NCI-H69 (cell line): ENCODE data around the gene SLC4A7.
"Not testable (repeated sequence)": the region's sequence is repeated elsewhere in the genome, so short reads cannot be mapped to it uniquely, and the experiment has no call there.

Experiments
- DNase-seq: peaks from one replicate; lab custom pipeline; 2025; lab: John Stamatoyannopoulos, UW

The SLC4A7 gene

DNA sequence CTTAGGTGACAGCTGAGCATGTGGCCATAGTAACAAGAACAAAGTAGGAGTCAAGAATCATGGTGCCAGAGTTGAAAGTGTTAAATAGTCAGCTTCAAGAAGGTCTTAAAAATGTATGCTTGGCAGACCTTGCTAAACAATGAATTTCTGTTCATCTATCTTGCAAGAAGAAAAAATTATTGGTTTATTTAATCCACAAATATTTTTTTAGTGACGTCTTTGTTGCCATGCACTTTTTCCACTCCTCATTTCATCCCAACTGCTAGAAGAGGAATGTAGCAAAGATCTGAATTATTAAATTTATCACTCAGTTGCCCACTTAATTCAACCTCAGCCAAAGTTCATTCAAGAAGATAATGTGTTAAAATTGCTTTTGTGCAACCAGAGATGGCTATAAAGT lies 3.2 kb upstream of the SLC4A7 start:
- no peak for DNase-seq

DNA sequence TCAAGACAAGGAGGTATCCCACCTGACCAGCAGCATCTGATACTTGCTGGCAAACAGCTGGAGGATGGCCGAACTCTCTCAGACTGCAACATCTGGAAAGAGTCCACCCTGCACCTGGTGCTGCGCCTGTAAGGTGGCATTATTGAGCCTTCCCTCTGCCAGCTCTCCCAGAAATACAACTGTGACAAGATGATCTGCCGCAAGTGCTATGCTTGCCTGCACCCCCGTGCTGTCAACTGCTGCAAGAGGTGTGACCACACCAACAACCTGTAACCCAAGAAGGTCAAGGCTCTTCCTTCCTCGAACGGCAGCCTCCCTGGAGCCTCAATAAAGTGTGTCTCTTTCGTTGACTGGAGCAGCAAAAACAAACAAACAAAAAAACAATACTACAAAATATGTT lies 2.2 kb upstream of the SLC4A7 start:
- peak; percentile 43 for DNase-seq

DNA sequence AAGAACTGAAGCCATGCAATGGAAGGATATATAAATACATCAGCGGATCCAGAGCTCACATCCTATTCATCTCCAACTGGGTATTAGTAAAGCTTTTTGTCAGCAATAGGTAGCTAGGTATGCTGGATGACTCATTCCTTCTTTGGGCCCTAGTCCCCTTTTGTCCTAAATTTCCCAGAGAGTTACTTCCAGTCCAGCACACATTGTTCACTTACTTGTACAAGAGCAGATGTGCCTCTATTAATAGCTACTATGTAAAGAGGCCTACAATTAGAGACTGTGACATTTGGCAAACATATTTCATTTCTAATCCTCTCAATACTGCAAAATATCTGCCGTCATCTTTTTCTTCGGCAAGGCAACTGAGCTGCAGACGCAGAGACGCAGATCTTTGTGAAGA lies 1.7 kb upstream of the SLC4A7 start:
- peak; percentile 76 for DNase-seq

DNA sequence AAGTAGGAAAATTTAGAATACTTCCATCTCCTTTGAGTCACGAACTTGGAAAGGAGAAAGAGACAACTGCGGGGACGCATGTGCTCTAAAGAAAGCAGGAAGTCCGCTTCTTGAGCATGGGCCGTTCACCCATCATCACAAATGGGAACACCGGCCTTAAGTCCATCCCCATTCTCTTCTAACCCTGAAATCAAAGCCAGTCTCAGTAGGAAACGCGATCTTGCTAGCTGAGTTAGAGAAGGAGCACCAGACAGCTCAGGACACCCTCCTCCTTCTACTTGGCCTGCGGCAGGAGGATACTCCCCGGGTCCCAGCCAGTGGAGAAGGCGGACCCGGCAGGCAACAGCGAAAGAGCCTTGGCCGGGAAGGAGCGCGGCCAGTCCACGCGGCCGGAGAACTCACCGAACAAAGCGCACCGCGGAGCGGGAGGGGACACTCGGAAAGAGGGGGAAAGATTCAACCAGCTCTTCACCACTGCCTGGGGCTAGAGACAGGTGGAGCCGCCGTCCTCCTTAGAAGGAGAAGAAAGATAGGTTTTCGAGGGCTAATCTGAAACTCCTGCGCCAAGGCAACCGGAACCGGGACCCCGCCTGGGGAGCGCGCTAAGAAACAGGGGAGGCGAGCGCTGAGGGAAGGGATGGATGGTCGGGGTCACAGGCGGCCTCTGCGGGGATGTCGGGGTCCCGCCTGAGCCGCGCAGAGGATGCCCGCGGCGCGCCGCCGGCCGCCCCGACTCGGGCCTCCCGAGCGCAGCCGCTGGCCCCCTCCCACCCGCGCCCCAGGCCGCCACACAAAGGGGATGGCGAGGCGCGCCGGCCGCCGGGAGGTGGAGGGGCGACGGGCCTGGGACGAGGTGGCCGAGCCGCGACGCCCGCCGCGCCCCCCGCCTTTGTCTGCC lies 818 bp downstream of the SLC4A7 start:
- peak; percentile 79 for DNase-seq

DNA sequence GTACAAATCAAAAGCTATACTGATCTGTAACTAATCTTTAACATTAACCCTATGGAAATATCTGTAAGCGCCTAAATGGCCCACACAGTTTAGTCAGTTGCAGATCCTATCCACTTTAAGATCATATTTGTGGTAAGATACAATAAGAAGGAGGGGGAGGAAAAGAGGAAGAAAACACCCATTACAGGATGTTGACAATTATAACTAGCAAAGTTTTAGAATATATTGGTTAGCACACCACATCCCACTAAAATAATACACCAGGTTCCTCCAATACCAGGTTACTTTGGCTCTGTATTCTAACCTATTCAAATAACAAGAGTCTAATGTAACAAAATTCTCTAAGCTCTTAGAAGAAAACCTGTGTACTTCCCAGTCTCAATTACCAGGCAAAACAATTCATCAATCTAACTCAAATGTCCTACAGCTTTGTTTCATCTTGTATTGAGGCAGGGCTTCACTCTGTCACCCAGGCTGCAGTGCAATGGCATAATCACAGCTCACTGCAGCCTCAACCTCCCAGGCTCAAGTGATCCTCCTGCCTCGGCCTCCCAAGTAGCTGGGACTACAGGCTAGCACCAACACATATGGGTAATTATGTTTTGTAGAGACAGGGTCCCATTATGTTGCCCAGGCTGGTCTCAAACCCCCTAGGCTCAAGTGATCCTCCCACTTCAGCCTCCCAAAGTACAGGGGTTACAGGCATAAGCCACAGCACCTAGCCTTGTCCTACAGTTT lies 4.2 kb downstream of the SLC4A7 start:
- DNase-seq: no peak

DNA sequence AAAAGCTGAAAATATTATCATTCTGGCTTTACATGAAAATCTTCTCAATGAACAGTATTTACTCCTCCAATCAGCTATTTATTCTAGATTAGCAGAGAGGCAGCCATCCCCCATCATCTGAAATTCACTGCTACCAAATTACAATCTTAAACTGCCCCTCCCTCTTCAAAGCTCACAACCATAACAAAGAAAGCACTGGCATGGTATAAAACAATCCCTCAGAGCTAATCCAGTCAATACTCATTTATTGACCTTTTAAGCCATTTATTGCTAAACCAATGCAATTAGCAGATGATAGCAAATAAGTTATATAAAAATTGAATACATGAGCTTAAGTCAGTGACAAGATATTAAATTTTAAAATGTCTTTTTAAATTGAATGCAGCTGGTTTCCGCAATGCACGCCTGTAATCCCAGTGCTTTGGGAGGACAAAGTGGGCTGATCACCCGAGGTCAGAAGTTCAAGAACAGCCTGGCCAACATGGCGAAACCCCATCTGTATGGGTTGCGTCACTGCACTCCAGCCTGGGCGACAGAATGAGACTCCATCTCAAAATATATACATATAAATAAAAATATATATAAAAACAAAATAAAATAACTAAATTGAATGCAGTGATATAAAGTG lies 12.1 kb downstream of the SLC4A7 start:
- no peak for DNase-seq

DNA sequence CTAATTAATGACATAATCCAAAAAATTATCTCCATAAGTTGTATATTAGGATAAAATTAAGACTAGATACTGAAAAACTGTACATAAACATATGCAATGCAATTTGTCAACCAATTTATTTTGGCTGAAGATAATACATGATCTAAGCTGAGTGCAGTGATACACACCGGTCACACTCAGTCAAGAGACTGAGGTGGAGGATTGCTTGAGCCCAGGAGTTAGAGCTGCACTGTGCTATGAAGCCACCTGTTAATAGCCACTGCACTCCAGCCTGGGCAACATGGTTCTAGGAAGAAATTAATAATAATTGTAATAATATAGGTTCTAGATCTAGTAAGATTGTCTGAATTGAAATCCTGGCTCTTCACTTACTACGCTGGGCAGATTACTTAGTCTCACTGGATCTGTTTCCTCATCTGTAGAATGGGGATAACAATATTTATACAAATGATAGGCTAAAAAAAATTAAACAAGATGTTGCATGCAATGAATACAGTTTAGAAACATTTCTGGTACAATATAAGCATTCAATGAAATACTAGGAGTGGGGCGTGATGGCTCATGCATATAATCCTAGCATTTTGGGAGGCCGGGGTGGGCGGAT lies 15.8 kb downstream of the SLC4A7 start:
- no peak for DNase-seq

DNA sequence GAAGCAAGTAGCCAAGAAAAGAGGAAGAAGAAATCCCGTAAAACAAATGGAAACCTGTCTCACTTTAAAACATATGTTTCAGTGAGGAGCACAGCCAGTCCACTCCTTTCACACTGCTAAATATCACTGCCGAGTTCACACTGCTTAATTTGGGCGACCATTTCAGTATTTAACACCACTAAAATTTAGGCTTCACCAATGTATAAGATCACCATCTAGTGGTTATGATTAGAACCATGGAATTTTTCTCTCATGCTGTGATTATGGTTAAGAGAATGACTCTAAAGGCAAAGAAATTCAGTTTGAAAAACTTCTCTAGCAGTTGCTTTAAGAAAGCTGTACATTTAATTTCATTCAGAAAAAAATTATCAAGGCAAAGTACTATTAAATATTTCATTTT lies 16.6 kb downstream of the SLC4A7 start:
- peak; percentile 73 for DNase-seq

DNA sequence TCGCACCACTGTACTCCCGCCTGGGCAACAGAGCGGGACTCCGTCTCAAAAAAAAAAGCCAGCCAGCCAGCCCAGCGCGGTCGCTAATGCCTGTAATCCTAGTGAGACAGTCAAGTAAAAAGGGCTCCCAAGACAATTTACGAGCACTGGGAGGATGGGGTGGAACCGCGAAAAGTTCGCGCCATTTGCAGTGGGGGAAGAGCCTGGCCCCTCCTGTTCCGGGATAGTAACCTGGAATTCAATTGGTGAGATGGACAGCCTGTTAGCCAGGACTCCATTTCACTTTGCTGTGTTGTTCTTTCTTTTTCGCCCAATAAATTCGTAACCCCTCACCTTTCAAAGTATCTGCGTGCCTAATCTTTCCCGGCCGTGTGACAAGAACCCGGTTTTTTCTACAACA lies 19.5 kb downstream of the SLC4A7 start:
- DNase-seq: no peak

DNA sequence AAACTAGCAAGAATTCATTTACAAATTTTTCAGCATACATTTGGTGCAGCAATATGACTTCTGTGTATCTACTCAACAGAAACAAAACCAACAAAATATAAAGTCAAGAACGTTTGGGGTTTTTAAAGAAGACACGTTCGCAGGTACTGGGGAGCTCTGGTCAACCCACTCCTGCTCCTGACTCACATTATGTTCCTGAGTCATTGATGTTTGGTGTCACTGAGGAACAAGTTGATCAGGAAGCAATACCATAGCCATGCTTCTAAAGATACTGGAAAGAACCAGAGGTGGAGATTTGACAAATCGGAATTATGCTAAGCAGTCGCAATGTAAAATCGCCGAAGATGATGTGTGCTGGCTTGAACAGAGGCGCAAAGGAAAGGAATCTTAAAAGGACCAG lies 22.0 kb downstream of the SLC4A7 start:
- DNase-seq: no peak

DNA sequence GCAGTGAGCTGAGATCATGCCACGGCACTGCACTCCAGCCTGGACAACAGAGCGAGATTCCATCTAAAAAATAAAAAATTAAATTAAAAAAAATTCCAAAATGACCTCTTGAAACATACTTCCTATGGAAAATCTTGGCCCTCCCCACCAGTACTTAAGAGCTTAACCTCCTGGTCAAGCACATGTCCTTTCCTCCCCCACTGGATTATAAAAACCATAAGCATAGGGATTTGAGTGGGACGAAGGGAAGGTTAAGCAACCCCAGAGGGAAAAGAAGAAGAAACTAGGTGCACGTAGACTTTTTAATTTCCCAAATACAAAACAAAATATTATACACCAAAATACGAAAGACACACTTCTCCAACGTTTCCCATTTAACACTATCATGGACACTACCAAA lies 25.3 kb downstream of the SLC4A7 start:
- DNase-seq: no peak

DNA sequence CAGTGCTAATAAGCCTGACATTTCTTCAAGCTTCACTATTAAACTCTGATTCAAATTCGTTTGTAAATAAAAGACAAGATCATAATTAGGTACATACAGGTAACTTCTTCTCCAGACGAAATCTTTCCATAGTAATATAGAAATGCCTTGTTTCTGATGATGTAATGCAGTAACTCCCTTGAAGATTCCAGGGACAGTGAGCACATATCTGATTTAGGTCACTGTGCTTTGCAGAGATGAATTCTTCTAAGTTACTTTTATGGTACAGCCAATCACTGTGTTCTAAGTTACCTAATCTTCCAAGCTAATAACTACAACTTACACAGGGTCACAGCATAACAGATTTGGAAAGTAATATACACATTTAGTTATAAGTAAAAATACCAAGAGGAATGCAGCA lies 27.6 kb downstream of the SLC4A7 start:
- no peak for DNase-seq

DNA sequence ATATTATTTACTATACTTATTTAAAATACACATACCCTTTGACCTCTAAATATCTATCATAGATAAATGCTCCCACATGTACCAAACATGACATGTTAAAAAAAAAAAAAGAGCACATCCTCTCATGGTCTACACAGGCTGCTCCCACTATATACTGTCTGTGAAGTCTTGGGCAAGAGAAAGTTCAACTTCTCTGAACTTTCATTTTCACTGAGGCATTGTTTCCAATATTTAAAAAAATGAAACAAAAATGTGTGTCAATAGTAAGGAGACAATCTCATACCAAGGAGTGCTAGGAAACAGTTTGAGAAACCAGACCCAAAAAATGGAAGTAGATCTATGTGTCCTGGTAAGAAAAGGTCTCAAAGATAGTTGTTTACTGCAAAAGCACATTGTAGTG lies 29.3 kb downstream of the SLC4A7 start:
- DNase-seq: no peak

DNA sequence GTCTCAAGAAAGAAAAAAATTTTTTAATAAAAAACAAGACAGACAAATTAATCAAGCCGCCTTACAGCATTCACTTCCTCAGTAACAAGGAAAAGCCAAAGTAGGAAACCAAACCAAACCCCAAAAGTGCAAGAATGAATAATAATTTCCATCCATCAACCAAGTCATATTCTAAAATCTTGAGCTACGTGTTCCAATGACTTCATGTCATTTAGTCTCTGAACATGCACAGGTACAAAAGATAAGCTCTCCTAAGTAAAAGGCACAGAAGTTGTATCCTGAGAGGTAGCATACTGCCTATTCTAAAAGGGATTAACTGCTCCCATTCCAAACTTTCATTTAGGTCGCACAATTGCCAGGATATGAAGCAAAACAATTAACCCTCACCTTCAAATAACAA lies 29.7 kb downstream of the SLC4A7 start:
- no peak for DNase-seq

DNA sequence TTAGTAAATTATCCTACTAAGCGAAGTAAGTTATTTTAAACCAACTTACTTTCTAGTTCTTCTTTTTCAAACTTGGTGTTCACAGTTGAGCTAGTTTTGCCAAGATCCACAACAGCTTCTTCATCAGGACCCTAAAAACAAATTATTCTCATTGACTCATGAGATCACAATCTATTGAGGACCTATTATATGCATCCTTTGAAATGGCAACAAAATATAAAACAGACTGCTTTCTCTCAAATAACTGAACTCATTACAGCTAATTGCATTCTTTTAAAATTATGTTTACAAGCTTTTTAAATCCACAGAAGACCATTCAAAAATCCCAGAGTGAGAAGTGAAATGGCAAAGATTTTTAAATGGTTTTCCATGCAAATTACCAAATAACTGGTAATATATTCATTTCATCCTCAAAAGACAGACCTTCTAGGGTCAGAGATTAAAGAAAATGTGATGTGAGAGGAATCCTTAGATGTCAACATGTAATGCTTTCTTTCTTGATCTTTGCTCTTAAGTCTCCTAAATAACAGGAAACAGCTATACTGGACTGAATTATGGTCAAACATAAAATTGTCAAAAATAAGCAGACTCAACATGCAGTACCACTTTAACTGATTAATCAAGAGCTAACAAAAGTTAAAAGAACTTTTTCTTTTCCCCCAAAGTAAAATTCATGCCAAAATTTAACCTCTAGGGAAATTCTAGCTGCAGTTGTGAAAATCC lies 31.7 kb downstream of the SLC4A7 start:
- no peak for DNase-seq

DNA sequence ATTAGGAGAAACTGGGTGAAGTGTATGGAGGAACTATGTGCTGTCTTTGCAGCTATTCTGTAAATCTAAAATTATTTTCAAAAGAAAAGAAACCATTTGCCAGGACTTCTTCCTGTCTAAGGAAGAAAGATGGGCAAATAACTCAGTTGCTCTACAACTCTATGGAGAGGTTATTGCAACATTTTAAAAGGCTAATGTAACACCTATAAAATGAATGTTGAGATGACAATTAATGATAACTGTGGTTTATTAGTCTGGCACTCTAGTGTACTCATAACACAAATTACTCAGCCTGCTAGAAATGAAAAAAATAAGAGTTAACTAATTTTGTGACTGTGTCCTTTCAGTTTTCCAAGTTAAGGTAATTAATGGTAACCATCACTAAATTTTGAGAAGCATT lies 32.3 kb downstream of the SLC4A7 start:
- no peak for DNase-seq

DNA sequence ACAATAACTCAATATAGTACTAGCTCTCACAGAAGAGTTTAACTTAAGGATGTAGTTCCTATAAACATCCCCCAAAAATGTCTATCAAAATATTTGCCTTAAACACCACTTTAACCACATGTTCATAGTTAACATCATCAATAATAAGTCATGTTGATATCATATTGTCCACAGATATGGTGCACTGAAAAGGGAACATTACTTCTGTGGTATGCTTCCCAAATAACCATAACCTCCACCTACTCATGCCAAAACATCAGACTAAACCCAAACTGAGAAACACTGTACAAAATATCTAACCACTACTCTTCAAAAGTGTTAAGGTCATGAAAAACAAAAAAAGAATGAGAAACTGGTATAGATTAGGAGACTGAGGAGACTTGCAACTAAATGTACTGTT lies 32.9 kb downstream of the SLC4A7 start:
- DNase-seq: no peak

DNA sequence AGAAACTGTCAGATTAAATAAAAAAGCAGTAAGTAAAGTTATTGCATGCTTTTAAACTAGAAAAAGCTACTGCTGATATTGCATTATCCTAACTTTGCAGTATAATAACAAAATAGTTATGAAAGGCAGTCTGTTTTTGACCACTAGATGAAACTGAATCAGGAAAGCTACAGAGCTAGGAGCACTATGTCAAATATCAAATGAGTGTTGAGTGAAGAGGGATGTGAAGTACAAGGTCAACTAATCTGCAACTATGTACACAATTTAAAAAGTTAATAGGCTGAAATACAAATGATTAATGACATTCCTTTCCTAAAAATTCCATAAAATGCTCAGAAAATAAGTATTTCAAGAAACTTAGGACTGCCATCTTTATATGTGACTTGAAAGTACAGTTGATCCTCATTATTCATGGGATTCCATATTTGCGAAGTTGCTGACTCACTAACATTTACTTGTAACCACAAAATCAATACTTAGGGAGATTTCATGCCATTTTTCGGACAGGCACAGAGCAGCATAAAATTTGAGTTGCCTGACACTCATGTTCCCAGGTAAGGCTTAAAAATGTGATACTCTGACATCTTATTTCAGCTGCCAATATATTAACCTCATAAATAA lies 34.5 kb downstream of the SLC4A7 start:
- no peak for DNase-seq

DNA sequence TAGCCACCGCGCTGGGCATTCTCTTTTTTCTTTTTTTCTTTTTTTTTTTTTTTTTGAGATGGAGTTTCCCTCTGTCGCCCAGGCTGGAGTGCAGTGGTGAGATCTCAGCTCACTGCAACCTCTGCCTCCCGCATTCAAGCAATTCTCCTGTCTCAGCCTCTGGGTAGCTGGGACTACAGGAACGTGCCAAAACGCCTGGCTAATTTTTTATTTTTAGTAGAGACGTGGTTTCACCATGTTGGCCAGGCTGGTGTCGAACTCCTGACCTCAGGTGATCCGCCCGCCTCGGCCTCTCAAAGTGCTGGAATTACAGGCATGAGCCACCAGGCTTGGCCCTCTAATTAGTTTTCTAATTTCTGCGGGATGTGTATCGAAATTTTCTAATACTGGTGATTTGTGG lies 41.2 kb downstream of the SLC4A7 start:
- not testable (repeated sequence) for DNase-seq

DNA sequence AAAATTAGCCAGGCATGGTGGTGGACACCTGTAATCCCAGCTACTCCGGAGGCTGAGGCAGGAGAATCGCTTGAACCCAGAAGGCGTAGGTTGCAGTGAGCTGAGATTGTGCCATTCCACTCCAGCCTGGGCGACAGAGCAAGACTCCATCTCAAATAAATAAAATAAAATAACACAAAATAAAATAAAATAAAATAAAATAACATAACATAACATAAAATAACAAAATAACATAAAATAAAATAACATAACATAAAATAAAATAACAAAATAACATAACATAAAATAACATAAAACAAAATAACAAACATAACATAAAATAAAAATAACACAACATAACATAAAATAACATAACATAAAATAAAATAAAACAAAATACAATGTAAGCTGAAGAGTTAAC lies 45.8 kb downstream of the SLC4A7 start:
- DNase-seq: not testable (repeated sequence)

DNA sequence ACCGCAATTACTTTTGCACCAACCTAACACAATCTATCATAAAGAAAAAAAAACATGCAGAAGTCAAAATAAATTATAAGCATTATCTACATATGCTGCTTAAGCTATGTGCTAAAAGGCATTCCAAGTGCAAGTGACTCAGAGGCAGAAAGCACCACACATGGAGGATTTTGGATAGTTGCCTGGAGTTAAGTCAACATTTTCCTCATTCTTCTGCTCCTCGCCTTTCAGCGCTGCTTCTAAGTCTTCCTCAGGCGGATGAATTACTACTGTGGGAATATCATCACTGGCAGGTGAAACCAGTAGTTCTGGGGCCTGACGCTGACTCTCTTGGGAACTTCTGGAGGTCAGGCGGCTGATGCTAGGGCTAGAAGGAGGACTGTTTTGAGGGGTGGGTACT lies 53.1 kb downstream of the SLC4A7 start:
- no peak for DNase-seq
